ENCODE measurements around the gene BARHL1.

DNA sequence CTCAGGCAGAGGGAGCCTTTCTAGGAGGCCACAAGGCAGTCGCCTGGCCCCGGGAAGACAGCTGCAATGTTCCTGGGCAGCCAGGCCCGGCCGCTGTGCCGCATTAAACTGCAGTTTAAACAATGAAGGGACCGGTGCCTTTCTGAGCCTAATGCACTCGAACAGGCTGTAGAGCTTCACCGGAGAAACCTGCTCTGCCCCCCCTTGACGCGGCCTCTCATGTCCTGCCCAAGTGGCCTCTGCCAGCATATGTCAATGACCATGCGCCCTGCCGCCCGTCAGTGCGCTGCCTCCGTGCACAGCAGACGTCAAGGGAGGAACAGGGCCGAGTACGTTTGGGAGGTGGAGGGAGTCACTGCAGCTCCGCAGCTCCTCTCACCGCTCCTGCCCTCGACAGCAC is 38.4 kb upstream of the BARHL1 start:
- TF ChIP-seq, protein P1, sequence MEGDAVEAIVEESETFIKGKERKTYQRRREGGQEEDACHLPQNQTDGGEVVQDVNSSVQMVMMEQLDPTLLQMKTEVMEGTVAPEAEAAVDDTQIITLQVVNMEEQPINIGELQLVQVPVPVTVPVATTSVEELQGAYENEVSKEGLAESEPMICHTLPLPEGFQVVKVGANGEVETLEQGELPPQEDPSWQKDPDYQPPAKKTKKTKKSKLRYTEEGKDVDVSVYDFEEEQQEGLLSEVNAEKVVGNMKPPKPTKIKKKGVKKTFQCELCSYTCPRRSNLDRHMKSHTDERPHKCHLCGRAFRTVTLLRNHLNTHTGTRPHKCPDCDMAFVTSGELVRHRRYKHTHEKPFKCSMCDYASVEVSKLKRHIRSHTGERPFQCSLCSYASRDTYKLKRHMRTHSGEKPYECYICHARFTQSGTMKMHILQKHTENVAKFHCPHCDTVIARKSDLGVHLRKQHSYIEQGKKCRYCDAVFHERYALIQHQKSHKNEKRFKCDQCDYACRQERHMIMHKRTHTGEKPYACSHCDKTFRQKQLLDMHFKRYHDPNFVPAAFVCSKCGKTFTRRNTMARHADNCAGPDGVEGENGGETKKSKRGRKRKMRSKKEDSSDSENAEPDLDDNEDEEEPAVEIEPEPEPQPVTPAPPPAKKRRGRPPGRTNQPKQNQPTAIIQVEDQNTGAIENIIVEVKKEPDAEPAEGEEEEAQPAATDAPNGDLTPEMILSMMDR (IDR thresholded peaks at IDR 0.05), result no peak
- no peak for TF ChIP-seq POLR2AphosphoS5 (IDR thresholded peaks at IDR 0.05)

All from prostate gland (tissue), 2 donors.